ENCODE results near the gene ISCA2.

- no peak for TF ChIP-seq CTCF (IDR thresholded peaks at IDR 0.05)
- TF ChIP-seq EZH2 (IDR thresholded peaks at IDR 0.05; ENCODE audit: borderline replicate concordance, insufficient read depth, low read depth, low read length, poor library complexity, severe bottlenecking): no peak
These were observed 10.2 kb upstream of the ISCA2 start for GRCh38 chr14:74483321-74483720.
